ENCODE measurements around the gene COMT.

DNA sequence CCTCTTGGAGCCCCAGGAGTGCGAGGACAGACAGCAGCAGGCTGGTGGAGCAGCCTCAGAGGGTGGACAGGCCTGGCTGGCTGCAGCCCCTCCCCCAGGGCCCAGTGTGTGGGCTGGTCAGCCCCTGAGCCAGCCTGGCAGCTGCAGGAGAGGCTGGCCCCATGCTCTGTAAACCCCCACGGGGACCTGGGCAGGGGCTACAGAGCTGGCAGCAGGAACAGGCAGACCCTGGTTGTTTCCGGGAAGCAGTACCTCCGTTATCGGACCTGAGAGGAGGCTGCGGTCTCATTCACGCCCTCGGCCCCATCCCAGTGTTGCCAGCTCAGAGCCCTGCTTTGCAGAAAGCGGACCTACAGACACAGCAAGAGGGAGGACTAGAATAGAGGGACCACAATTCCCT lies 38.5 kb upstream of the COMT start:
- TF ChIP-seq, protein P1, sequence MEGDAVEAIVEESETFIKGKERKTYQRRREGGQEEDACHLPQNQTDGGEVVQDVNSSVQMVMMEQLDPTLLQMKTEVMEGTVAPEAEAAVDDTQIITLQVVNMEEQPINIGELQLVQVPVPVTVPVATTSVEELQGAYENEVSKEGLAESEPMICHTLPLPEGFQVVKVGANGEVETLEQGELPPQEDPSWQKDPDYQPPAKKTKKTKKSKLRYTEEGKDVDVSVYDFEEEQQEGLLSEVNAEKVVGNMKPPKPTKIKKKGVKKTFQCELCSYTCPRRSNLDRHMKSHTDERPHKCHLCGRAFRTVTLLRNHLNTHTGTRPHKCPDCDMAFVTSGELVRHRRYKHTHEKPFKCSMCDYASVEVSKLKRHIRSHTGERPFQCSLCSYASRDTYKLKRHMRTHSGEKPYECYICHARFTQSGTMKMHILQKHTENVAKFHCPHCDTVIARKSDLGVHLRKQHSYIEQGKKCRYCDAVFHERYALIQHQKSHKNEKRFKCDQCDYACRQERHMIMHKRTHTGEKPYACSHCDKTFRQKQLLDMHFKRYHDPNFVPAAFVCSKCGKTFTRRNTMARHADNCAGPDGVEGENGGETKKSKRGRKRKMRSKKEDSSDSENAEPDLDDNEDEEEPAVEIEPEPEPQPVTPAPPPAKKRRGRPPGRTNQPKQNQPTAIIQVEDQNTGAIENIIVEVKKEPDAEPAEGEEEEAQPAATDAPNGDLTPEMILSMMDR (IDR thresholded peaks at IDR 0.05) = no peak
- no peak for TF ChIP-seq POLR2A (IDR thresholded peaks at IDR 0.05)
- no peak for TF ChIP-seq EP300 (IDR thresholded peaks at IDR 0.05)

All from ovary (tissue), 3 donors.